NCI-H345 treated with DMSO at 0.1 percent for 48 hours (cell line): ENCODE data around the gene DCTPP1.
"Not testable (repeated sequence)": the region's sequence is repeated elsewhere in the genome, so short reads cannot be mapped to it uniquely, and the experiment has no call there.

Experiments used
- DNase-seq: peaks from one replicate; lab custom pipeline; 2025; ENCODE audit not compliant: unreplicated experiment; lab: John Stamatoyannopoulos, UW

The DCTPP1 gene

DNA sequence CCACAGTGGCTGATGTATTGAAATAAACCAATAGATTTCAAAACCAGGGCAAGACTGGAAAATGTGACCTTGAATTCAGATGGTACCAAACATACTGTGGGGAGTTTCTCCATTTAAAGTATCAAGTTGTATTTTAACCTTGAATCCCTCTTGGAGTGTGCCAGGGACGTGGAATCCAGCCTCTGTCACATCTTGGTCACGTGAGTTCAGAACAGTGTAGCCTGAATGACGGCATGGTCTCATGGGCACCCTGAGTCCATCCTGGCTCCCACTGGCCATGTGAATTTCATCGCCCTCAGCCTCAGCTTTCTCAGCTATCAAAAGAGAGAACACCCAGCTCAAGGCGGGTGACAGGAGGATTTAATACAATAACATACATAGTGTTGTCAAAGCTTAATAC lies 15.7 kb downstream of the DCTPP1 start:
- DNase-seq: no peak

DNA sequence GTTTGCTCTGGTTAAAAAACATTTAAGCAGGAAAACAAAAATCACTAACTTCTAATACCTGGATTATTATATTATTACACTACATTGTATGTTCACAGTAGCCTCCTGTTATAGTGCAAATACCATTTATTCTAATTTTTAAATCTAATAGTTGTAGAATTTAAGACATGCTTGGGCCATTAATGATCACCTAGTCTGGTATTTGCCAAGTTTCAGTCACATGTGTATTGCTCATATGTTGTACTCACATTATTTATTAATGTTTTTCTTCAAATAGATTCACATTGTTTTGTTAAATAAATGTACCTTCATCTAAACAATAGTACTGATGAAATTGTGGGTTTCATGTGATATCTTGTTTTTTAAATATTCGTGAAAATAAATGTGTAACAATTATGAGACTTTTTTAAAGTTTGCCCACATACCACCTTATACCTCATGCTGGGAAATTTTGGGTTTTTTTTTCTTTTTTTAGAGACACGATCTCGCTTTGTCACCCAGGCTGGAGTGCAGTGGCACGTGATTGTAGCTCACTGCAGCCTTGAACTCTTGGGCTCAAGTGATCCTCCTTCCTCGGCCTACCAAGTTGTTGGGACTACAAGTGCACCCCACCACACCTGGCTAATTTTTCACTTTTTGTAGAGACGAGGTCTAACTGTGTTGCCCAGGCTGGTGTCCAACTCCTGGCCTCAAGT lies 16.6 kb downstream of the DCTPP1 start:
- no peak for DNase-seq

DNA sequence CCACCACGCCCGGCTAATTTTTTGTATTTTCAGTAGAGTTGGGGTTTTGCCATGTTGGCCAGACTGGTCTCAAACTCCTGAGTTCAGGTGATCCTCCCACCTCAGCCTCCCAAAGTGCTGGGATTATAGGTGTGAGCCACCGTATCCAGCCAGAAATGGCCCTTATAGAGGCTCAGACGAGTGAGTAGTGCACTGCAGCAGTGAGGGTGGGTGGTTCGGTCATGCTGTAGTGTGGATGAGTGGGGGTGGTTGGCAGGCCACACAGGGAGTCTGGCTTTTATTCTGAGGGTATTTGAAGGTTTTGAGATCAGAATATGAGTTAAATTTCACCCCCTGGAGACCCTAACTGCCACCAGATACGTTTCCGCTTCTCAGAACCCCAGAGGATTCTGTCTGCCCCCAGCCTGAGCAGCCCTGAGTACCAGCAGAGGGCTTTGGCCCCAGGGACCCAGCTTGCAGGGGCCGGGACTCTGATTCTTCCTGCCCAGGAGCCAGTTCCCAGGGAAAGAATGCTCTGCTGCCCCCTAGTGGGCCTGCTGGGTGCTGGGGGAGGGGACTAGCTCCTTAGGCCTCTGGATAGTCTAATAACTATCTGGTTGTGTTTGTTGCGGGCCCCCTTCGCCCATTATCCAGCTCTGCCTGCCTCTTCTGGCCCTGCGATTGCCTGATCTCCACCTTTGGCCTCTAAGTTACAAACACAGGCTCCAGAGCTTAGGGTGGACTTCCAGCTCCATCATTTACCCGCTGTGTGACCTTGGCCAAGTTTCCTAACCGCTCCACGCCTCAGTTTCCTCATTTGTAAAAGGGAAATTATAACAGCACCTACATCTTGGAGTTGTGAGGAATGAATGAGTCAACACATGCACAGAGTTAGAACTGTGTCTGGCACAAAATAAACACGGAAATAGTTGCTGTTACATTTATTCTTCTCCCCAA lies 20.4 kb downstream of the DCTPP1 start:
- DNase-seq: peak; percentile 90

DNA sequence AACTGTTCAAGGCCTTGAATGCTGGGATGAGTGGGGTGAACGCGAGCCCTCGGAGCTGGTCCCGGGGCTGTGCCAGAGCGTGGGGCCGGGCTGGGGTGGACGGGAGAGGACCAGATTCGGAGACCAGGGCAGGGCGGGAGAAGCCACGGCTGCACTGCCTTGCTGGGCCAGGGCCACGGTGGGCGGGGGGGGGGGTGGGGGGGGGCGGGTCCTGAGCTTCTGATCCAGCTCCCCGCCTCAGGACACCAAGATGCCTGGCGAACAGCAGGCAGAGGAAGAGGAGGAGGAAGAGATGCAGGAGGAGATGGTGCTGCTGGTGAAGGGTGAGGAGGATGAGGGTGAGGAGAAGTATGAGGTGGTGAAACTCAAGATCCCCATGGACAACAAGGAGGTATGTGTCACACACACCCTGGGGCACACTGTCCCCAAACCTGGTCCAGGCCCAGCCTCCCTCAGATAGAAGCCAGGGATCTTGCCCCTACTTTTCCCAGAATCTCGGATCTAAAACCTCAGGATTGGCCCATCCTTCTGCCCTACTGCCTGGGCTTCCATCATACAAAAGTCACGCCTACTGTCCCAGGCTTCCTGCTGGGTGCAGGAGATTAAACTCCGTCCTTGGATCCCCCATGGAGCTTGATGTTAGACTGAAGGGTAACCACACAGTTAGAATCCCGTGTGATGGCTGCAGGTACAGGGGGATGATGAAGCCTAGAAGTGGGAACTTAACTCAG lies 21.9 kb downstream of the DCTPP1 start:
- DNase-seq: no peak

DNA sequence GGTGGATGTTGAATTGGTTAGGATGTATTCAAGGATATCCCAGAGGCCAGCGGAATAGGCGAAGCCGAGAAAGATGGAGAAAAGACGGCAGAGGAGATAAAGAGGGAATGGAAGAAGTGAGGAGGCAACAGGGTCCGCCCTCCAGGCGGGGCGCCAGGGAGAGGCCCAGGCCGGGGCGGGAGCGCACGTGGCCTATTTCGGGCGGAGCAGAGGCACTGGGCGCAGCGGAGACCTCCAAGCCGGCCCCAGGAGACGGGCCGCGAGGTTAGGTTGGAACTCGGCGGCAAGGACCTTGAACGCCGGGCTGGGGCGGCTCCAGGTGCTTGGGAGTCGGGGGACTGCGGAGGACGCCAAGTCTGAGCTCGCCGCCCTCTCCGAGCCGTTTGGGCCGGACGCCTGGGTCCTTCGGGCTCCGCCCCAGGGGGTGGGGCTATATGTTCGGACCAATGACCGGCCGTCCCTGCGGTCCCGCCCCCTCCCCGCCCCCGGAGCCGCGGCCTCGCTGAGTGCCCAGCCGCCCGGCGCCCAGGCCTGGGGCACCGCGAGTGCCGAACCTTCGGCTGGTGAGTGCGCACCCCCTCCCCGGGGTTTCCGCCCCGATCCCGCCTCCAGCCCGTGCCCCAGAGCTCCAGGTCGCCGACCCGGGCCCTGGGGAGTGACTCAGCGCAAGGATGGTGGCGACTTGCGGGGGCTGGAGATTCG lies 22.6 kb downstream of the DCTPP1 start, which contains the start of gene ZNF771:
Gene ZNF771 (plus strand): TSS at position 505 of the 702 bp plus-strand sequence. CDS start 448 bp downstream, outside the sequence.
- peak; percentile 96 for DNase-seq

DNA sequence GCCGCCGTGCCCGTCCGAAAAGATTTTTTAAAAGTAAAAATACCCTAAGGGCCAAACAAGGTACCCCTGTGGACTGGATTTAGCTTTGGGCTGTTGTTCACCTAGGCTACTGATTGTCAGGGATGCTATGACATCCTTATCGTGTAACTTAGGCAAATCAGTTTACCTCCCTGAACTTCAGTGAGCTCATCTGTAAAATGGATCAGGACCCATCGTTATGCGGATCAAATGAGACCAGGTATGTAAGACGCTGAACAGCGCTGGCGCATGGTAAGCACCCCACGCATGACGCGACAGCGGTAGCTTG lies 23.1 kb downstream of the DCTPP1 start:
- no peak for DNase-seq

DNA sequence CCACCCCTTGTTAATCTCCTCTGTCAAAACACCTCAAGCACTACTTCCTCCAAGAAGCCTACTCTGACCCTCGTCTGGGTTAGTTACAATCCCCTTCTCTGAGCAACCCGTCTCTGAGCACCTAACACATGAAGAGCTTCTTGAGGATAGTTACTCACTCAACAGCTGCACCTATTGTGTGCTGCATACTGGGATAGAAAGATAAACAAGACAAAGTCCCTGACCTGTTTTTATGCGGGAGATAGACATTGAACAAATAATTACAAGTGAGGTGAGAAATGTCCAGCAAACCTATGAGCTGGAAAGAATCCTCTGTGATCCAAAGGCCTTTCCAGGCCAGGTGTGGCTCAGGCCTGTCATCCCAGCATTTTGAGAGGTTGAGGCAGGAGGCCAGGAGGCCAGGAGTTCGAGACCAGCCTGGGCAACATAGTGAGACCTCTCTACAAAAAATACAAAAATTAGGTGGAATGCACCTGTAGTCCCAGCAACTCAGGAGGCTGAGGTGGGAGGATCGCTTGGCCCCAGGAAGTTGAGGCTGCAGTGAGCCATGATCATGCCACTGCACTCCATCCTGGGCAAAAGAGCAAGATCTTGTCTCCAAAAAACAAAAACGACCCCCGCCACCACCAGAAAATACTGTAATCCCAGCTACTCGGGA lies 27.9 kb downstream of the DCTPP1 start:
- no peak for DNase-seq

DNA sequence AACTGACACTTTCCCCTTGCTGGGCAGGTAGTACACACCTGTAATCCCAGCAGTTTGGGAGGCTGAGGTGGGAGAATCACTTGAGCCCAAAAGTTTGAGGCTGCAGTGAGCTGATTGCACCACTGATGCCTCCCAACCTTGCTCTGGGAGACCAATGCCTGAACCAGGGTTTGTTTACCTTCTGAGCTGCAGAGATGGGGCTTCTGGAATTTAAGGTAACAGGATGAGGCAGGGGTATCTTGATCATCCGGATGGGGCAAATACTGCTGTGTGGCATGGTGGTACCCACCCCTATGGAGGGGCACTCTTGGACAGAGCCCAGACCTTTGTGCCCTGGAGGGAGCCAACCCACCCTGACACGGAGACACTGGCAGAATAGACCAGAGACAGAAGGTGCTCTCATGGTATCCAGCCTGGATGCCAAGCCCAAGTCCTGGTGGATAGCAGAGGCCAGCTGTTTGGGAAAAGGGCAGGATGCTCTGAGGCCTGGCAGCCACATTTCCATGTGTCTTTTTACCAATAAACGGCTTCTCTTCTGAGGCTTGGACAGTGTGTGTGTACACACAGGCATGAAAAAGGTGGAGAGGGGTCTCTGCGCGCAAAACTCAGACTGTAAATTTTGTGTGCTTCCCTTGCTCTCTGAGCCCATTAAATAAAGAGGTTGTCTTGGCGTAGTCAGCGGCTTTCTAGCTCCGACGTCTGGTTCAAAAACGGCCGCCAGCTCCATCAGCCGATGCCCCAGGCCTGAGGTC lies 30.2 kb downstream of the DCTPP1 start:
- DNase-seq: peak; percentile 53

DNA sequence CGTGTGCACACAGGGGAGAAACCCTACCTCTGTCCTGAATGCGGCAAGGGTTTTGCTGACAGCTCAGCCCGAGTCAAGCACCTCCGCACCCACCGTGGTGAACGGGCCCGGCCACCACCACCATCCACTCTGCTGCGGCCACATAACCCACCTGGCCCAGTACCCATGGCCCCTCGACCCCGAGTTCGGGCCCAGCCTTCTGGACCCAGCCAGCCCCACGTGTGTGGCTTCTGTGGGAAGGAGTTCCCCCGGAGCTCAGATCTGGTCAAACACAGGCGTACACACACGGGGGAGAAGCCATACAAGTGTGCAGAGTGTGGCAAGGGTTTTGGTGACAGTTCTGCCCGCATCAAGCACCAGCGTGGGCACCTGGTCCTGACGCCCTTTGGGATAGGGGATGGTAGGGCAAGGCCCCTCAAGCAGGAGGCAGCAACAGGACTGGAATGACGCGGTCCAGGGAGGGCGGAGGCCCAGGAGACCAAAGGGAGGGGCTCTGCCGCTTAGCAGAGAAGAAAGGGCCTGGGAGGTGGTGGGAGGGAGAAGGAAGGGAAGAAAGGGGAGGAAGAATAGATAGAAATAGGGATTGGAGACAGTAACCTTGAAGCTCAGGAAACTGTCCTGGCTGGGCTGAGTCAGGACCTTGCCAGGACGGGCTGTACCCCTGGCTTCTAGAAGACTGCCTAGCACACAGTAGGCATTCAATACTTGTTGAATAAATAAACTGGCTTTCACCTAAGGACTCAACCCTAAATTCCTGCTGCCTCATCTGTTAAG lies 31.0 kb downstream of the DCTPP1 start:
- no peak for DNase-seq

DNA sequence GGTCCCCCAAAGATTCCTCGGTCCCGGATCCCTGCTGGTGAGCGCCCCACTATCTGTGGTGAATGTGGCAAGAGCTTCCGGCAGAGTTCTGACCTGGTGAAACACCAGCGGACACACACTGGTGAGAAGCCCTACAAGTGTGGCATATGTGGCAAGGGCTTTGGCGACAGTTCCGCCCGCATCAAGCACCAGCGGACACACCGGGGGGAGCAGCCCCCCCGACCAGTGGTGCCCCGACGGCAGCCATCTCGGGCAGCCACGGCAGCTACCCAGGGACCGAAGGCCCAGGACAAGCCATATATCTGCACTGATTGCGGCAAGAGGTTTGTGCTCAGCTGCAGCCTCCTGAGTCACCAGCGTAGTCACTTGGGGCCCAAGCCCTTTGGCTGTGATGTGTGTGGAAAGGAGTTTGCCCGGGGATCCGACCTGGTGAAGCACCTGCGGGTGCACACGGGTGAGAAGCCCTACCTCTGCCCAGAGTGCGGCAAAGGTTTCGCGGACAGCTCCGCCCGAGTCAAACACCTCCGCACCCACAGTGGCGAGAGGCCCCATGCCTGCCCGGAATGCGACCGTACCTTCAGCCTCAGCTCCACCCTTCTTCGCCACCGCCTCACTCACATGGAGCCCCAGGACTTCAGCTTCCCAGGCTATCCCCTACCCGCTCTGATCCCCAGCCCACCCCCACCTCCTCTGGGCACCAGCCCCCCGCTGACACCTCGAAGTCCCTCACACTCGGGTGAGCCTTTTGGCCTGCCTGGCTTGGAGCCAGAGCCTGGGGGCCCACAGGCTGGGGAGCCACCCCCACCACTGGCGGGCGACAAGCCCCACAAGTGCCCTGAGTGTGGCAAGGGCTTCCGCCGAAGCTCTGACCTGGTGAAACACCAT lies 31.8 kb downstream of the DCTPP1 start:
- DNase-seq: no peak

DNA sequence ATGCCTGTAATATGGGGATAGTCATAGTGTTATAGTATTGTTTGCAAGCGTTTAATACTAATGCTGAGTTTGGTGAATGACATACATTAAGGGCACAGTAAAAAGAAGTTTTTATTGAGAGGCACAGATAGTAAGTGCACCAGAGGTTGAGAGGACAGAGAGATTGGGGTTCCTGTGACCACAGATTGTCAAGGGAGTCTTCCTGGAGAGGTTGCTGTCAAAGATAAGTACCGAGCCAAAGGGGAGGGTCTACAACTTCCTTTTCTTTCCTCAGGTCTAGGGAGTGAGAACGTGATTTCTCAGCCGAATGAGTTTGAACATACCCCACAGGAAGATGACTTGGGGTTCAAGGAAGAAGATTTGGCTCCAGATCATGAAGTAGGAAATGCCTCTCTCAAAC lies 32.8 kb downstream of the DCTPP1 start:
- no peak for DNase-seq

DNA sequence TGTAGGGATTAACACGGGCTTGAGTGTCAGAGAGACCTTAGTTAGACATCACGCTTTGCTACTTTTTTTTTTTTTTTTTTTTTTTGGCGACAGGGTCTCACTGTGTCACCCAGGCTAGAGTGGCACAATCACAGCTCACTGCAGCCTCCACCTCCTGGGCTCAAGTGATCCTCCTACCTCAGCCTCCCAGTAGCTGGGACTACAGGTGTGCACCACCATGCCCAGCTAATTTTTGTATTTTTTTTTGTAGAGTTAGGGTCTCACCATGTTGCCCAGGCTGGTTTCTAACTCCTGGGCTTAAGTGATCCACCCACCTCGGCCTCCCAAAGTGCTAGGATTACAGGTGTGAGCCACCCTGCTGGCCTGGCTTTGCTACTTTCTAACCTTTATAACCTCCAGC lies 33.2 kb downstream of the DCTPP1 start:
- not testable (repeated sequence) for DNase-seq

DNA sequence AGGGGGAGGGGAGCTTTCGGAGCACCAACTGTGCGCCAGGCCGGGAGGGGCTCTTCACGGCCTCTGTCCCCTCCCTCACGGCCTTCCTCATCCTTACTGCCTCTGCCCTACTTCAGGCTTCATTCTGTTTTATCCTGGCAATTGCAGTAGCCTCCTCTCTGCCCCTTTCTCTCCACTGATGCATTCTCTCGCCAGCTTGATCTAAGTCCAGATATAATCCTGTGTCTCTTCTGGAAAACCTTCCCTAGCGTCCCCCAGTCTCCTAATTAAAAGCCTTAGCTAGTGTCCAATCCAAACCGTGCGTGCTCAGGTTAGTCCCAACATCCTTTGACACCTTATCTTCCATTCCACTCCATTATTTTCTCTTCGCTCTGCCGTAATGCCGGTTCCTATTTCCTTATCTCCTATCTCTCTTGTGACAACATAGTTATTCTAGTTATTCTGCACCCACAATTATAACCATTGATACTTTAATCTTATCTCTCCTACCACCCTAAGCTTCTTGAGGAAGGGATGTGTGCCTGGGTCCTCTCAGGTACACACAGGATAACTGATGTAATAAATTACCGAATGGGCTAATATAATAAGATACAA lies 33.7 kb downstream of the DCTPP1 start:
- DNase-seq: peak; percentile 29

DNA sequence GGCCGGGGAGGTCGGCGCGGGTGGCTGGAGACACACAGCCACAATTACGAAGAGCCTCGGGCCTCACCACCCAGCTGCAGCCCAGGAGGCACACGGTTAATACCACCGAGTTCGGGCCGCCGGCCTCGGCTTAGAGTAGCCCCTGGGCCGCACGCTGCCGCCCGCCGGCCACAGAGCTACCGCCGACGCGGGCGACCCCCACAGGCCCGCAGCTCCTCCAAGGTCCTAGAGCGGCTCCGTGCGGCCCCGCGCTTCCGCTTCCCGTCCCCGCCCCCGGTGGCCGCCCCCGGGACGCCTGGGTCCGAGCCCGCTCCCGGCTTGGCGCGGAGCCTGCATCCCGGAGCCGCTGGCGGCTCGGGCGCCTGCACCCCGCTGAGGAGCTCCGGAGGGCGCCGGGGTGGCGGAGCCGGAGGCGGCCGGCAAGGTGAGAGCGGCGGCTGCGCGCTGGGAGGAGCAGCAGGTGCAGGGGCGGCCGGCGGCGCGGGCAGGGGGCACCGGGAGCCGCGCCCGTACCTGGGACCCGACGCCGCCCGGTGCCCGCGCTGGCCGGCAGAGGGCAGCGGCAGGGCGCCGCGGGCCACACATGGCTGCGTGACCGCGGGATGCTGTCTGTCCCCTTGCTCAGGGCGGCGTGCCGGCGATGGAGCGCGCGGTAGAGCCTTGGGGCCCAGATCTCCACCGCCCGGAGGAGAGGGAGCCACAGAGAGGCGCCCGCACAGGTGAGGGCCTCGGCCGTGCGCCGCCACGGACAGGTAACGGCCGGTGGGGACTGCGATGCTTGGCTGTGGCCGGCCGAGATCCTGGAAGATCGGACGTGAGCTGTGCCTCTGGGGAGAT lies 34.5 kb downstream of the DCTPP1 start, which contains the start of gene ZNF48:
Gene ZNF48 (plus strand): TSS at position 266 of the 837 bp plus-strand sequence. CDS start 375 bp downstream, at position 641.
- peak; percentile 75 for DNase-seq

DNA sequence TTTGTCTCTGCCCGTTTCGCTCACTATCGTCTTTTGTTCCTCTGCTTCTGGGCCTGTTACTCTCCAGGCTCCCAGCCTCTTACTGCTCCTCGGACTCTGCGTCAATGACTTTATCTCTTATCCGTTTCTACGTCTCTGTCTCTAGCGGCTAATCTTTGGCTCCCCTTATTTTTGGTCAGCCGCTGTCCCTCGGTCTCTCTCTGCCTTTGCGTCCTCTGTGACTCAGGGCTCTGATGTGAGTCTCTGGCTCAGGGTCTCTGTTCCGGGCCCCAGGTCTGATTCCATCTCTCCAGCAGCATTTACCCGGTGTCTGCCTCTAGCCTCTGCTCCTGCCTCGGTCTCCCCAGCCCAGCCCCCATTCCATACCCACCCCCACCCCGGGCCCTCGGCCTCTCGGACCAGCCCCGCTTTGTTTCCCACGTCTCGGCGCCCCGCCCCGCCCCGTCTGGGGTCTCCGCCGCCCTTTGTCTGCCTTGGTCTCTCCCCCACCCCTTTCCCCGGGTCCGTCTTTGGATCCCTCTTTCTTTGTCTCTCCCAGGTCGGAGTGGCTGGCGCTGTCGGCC lies 35.2 kb downstream of the DCTPP1 start:
- no peak for DNase-seq

DNA sequence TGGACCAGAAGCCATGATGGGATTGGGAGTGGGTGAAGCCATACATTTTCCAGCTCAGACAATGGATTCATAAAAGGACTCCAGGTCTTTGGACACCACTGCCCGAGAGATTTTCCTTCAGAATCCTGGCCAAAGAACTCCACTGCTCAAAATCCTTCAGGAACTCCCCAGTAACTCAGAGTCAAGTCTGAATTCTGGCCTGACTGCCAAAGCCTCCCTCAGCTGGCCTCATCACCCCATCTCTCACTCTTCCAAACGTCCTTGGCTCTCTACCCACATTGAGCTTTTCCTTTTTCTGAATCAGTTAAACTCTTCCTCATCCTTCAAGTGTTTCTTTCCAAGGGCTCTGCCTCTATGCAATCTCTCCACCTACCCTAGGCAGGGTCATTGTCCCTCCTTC lies 46.3 kb downstream of the DCTPP1 start:
- no peak for DNase-seq
